Nephron (organoid): ENCODE data around the gene CTAGE9.

Experiments
- H3K27ac Mint-ChIP-seq, 3 experiments: 2 replicates each; pipeline ENCODE4 v1.8.0; 2020; ENCODE audit warnings: mixed read lengths in 3 of 3, mild to moderate bottlenecking in 2 of 3, moderate library complexity in 1 of 3
- H3K27me3 Mint-ChIP-seq: 2 replicates; pipeline ENCODE4 v1.8.0; 2021; ENCODE audit warnings: low read depth, mild to moderate bottlenecking, moderate library complexity, mixed read lengths
- H3K36me3 Mint-ChIP-seq: 2 replicates; pipeline ENCODE4 v1.8.0; 2020; ENCODE audit warnings: low read depth, mixed read lengths
- H3K4me1 Mint-ChIP-seq: 2 replicates; pipeline ENCODE4 v1.8.0; 2020; ENCODE audit warnings: mixed read lengths
- H3K4me3 Mint-ChIP-seq, 3 experiments: 2 replicates each; pipeline ENCODE4 v1.8.0; 2020; ENCODE audit warnings: mild to moderate bottlenecking in 3 of 3, mixed read lengths in 3 of 3, moderate library complexity in 2 of 3
- H3K9me3 Mint-ChIP-seq: 2 replicates; pipeline ENCODE4 v1.8.0; 2020; ENCODE audit warnings: mixed read lengths
- TF ChIP-seq, protein P1 (sequence below), 3 experiments: fragments of 200-600 bp; sonication (generic); IDR thresholded peaks; one replicate each; pipeline ENCODE4 v1.5.0; 2021; ENCODE audit warnings: antibody characterized with exemption in 3 of 3; ENCODE audit not compliant: unreplicated experiment in 3 of 3

CTAGE9 gene

DNA sequence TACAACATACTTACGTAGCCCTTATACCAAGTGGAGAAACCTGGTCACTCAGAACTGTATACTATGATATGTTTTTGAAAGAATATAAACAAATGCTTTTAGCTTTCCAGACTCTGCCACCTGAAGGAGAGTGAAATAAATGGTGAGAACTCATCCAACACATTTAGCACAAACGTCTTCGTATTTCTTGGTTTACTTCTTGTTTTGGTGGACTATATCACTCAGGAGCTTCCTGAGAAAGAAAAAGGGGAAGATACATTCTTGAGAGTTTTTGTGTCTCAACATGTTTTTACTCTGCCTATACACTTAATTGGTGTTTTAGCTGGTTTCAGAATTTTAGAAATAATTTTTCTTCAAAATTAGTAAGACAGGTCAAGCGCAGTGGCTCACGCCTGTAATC lies 19.4 kb upstream of the CTAGE9 start:
- no peaks in the 10 kb centered on the region for H3K4me1 Mint-ChIP-seq
- H3K9me3 Mint-ChIP-seq = peaks cover 8% of the 10 kb centered on the region
- no peak overlapping the region for H3K4me3 Mint-ChIP-seq
- no peaks in the 10 kb centered on the region for H3K27me3 Mint-ChIP-seq
- H3K36me3 Mint-ChIP-seq = peaks cover 13% of the 10 kb centered on the region
- H3K27ac Mint-ChIP-seq = no peak overlapping the region
- TF ChIP-seq, protein P1, sequence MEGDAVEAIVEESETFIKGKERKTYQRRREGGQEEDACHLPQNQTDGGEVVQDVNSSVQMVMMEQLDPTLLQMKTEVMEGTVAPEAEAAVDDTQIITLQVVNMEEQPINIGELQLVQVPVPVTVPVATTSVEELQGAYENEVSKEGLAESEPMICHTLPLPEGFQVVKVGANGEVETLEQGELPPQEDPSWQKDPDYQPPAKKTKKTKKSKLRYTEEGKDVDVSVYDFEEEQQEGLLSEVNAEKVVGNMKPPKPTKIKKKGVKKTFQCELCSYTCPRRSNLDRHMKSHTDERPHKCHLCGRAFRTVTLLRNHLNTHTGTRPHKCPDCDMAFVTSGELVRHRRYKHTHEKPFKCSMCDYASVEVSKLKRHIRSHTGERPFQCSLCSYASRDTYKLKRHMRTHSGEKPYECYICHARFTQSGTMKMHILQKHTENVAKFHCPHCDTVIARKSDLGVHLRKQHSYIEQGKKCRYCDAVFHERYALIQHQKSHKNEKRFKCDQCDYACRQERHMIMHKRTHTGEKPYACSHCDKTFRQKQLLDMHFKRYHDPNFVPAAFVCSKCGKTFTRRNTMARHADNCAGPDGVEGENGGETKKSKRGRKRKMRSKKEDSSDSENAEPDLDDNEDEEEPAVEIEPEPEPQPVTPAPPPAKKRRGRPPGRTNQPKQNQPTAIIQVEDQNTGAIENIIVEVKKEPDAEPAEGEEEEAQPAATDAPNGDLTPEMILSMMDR (IDR thresholded peaks at IDR 0.05; ENCODE audit: unreplicated experiment in 3 of 3) = no peak

DNA sequence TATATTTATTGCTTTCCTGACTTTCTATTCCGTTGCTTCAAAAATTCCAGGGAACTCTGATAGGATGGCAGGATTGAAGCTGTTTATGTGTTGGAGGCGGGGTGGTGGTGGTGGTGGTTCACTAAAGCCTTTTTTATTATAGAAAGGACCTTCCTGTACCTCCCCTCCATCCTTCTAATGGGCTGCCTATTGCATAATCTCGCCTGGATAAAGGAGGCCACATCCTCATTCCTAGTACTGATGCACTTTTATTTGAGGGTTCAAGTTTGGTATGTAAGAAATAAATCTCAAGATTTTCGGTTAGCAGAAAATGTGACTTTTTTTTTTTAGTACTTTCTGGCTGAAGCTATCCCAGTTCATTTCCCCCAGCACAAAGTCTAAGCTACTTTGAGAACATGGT lies 18.7 kb upstream of the CTAGE9 start:
- Mint-ChIP-seq H3K27me3 (no peaks in the 10 kb centered on the region), H3K27ac (no peak overlapping the region), H3K36me3 (peaks cover 13% of the 10 kb centered on the region), H3K9me3 (peaks cover 8% of the 10 kb centered on the region), H3K4me3 (no peak overlapping the region), H3K4me1 (no peaks in the 10 kb centered on the region)
- TF ChIP-seq, protein P1 (IDR thresholded peaks at IDR 0.05; ENCODE audit: unreplicated experiment in 3 of 3) = no peak

DNA sequence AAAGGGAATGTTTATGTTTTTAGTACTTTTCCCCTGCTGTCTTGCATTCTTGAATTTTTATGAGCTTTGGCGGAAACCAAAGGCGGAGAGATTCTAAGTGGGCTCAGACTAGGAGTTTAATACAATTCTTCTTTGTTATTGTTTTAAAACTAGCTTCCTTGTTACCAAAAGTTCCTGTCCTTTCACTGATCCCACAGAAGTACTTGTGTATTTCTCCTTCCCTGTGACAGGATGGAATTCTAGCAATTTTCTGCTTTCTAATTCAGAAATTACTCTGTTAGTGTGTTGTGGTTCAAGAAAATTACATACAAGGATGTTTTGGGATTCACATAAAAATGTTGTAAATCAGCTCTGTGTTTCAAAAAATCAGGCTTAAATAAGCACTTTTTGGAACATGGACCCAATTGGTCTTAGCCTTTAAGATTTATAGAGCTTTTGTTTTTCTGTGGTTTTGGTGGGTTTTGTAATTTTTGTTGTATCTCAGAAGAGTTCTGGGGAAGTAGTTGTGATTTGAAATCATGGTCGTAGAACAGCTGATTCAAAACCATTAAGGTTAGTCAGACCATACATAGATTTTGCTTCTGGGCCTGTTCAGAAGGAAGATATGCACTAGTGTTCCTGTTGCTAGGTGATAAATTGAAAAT lies 17.6 kb upstream of the CTAGE9 start:
- TF ChIP-seq, protein P1 (IDR thresholded peaks at IDR 0.05; ENCODE audit: unreplicated experiment in 3 of 3) = no peak
- peaks cover 13% of the 10 kb centered on the region for H3K36me3 Mint-ChIP-seq

DNA sequence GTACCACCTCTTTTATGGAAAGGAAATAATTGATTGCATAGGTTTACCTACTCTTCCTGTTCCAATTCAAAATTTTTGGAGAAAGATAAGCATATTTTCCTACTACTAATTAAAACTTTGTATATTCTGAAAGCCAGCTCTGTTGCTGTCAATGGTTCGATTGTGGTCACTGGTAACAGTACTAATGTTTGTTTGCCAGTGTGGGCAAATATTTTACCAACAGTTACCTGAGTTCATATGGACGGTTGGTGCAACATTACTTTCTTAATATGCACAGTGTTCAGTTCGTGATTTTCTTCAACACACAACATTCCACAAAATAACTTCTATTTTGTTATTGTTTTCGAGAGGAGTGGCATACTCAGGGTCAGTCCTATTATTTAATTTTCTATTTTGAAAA lies 17.1 kb upstream of the CTAGE9 start:
- Mint-ChIP-seq H3K4me1 (no peaks in the 10 kb centered on the region), H3K27me3 (no peaks in the 10 kb centered on the region), H3K36me3 (peaks cover 13% of the 10 kb centered on the region), H3K4me3 (no peak overlapping the region), H3K27ac (no peak overlapping the region), H3K9me3 (peaks cover 8% of the 10 kb centered on the region)
- TF ChIP-seq, protein P1 (IDR thresholded peaks at IDR 0.05; ENCODE audit: unreplicated experiment in 3 of 3) = no peak

More for the DNA sequence above, 17.6 kb upstream of the CTAGE9 start:
- H3K27ac Mint-ChIP-seq = no peak overlapping the region
- no peak overlapping the region for H3K4me3 Mint-ChIP-seq
- peaks cover 8% of the 10 kb centered on the region for H3K9me3 Mint-ChIP-seq
- H3K4me1 Mint-ChIP-seq = no peaks in the 10 kb centered on the region
- H3K27me3 Mint-ChIP-seq = no peaks in the 10 kb centered on the region

DNA sequence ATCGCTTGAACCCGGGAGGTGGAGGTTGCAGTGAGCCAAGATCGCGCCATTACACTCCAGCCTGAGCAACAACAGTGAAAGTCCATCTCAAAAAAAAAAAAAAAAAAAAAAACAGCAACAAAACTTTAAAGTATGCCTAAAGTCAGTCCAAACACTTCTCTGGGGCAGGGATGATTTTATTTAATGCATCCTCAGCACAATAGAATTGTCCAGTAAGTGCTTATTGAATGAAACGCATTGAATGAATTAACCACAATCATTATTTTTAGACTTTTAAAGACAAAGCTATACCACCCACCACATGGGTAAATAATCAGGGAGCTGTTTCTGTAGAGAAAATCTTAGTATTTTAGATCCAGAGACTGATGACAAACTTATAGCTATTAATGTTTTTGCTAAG lies 16.6 kb upstream of the CTAGE9 start:
- no peaks in the 10 kb centered on the region for H3K4me1 Mint-ChIP-seq
- no peaks in the 10 kb centered on the region for H3K27me3 Mint-ChIP-seq
- no peak overlapping the region for H3K4me3 Mint-ChIP-seq
- TF ChIP-seq, protein P1 (IDR thresholded peaks at IDR 0.05; ENCODE audit: unreplicated experiment in 3 of 3) = no peak
- peaks cover 13% of the 10 kb centered on the region for H3K36me3 Mint-ChIP-seq
- H3K27ac Mint-ChIP-seq = no peak overlapping the region
- peaks cover 8% of the 10 kb centered on the region for H3K9me3 Mint-ChIP-seq

DNA sequence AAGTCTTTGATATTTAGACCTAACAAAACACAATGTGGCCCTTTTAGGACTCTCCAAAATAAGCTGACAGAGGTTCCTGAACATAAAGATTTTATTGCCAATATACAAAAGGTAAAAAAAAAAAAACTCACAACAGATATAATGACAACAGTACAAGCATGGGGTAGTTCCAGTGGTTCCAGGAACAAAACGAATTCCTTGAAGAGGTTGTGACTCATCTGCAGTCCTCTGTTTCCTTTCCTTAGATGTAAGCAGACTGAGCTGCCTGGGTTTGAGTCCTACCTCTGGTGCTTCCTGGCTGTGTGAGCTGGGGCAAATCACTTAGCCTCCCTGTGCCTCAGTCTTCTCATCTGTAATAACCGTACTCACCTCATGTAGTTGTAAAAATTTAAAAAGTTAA lies 13.3 kb upstream of the CTAGE9 start:
- H3K36me3 Mint-ChIP-seq = peaks cover 10% of the 10 kb centered on the region
- peaks cover 8% of the 10 kb centered on the region for H3K9me3 Mint-ChIP-seq
- TF ChIP-seq, protein P1 (IDR thresholded peaks at IDR 0.05; ENCODE audit: unreplicated experiment in 3 of 3) = no peak
- H3K4me1 Mint-ChIP-seq = no peaks in the 10 kb centered on the region
- H3K27me3 Mint-ChIP-seq = no peaks in the 10 kb centered on the region
- no peak overlapping the region for H3K4me3 Mint-ChIP-seq
- H3K27ac Mint-ChIP-seq = no peak overlapping the region
